Measurements from ENCODE around the gene SEC61A2.
"Not testable (repeated sequence)": the region's sequence is repeated elsewhere in the genome, so short reads cannot be mapped to it uniquely, and the experiment has no call there.

Gene SEC61A2

DNA sequence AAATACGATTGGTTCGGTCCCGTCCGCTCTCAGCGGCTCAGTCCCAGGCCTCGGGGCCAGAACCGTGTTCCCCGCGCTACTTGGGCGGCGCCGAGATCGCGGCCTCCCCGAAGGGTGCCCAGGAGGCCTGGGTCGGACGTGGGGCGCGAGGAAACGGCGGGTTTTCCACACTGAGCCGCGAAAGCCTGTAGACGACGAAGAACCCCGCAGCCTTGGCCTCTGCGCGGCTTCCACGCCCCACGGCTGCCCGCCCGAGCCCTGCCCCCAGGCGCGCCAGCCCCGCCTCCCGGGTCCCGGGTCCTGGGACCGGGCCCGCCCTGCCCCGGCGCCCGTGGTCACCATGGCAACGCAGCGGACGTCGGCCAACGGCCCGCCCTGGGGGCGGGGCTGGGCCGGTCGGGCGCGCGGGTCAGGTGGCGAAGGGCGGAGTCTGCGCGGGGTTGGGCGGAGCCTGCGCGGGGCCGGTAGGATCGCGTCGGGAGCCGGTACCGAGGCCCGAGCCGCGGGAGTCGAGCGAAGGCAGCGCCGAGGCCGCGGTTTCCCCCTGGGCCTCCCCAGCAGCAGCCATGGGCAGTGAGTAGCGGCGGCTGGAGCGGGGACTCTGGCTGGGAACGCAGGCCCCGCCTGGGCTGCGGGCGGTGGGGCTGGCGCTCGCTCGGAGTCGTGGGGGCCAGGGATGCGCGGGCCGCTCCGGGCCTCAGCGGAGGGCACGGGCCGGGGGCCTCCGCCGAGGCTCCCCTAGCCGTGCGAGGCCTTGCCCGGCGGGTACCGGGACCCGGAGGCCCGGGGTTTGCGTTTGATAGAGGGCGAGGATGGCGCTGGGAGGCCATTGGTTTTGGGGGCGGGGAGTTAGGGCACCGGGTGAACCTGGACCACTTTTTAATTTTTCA is at the start of gene SEC61A2:
SEC61A2 (plus strand) TSS at position 456 of the 890 bp plus-strand sequence; CDS start at position 567, 111 bp downstream.
- DNase-seq (ENCODE audit: low read depth), result peak; percentile 98

- DNase-seq (ENCODE audit: low read depth), result no peak
Measured at GRCh38 chr10:12081470-12081869, 48.0 kb upstream of the SEC61A2 start.

GRCh38 chr10:12081879-12082557 is 47.5 kb upstream of the SEC61A2 start:
- DNase-seq (ENCODE audit: low read depth), result no peak

- no peak for DNase-seq (ENCODE audit: low read depth)
Measured at GRCh38 chr10:12088919-12089318, 40.6 kb upstream of the SEC61A2 start.

DNA sequence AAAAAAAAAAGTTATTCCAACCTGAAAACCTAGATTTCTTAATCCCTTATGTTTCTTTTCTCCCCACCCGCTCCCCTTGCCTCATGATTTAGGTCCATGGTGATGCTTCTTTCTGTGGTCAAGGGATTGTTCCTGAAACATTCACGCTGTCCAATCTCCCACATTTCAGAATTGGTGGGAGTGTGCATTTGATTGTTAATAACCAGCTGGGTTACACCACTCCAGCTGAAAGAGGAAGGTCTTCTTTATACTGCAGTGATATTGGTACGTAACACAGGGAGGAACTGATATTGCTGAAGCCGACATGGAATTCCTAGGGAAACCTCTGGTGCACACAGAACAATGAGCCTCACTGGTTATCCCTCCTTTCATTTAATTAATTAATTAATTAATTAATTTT is 38.1 kb upstream of the SEC61A2 start:
- no peak for DNase-seq (ENCODE audit: low read depth)

GRCh38 chr10:12097361-12097760 is 32.1 kb upstream of the SEC61A2 start:
- not testable (repeated sequence) for DNase-seq (ENCODE audit: low read depth)

- DNase-seq (ENCODE audit: low read depth), result no peak
Measured at GRCh38 chr10:12097791-12098190, 31.7 kb upstream of the SEC61A2 start.

DNA sequence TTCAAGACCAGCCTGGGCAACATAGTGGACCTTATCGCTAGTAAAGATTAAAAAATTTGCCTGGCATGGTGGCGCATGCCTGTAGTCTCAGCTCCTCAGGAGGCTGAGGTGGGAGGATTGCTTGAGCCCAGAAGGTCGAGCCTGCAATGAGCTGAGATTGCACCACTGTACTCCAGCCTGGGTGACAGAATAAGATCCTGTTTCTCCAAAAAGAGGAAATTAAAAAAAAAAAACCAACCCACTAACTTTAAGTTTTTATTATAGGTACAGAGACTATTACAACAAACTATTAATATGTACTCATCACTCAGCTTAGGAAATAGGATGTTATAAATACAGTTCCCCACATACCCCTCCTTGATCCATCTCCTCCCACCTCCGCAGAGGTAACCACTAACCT is 30.5 kb upstream of the SEC61A2 start:
- DNase-seq (ENCODE audit: low read depth), result no peak

DNA sequence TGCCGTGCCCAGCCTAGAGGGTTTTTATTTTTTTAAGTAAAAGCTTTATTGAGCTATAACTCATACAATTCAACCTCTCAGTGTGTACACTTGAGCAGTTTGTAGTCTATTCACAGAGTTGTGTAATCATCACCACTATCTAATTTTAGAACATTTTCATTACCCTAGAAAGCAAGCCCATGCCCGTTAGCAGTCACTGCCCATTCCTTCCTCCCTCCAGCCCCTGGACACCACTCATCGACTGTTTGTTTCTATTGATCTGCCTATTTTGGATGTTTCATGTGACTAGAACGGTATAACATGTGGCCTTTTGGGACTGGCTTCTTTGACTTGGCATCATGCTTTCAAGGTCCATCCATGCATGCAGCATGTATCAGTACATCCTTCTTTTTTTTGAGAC is 25.7 kb upstream of the SEC61A2 start:
- DNase-seq (ENCODE audit: low read depth), result no peak

GRCh38 chr10:12107781-12108180 is 21.7 kb upstream of the SEC61A2 start:
- no peak for DNase-seq (ENCODE audit: low read depth)

- DNase-seq (ENCODE audit: low read depth), result no peak
Measured at GRCh38 chr10:12109286-12109685, 20.2 kb upstream of the SEC61A2 start.

- no peak for DNase-seq (ENCODE audit: low read depth)
Measured at GRCh38 chr10:12111528-12111927, 17.9 kb upstream of the SEC61A2 start.

DNA sequence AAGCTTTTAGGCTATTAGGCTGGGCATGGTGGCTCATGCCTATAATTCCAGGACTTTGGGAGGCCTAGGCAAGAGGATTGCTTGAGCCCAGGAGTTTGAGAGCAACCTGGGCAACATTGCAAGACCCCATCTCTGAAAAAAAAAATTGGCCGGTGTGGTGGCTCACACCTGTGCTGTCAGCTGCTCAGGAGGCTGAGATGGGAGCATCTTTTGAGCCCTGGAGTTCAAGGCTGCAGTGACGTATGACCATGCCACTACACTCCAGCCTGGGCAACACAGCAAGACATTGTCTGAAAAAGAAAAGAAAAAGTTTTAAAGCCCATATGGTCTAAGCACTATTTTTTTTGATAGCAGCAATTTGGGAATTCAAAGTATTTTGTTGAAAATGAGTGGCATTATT is 15.8 kb upstream of the SEC61A2 start:
- DNase-seq (ENCODE audit: low read depth), result no peak

DNA sequence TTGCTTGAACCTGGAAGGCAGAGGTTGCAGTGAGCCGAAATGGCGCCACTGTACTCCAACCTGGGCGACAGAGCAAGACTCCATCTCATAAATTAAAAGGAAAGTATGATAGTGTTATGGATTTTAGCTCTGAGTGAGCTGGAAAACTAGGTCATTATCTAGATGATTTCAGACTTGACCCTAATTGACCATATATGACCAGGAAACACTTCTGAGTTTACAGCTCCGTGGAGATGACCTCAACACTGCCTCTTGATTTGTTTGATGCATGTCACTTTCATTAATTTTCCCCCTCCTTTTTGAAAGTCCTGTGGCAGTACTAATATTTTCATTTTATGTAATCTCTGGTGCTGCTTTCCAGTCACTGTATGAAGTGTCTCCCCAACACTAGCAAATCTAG is 7.8 kb upstream of the SEC61A2 start:
- DNase-seq (ENCODE audit: low read depth), result no peak

DNA sequence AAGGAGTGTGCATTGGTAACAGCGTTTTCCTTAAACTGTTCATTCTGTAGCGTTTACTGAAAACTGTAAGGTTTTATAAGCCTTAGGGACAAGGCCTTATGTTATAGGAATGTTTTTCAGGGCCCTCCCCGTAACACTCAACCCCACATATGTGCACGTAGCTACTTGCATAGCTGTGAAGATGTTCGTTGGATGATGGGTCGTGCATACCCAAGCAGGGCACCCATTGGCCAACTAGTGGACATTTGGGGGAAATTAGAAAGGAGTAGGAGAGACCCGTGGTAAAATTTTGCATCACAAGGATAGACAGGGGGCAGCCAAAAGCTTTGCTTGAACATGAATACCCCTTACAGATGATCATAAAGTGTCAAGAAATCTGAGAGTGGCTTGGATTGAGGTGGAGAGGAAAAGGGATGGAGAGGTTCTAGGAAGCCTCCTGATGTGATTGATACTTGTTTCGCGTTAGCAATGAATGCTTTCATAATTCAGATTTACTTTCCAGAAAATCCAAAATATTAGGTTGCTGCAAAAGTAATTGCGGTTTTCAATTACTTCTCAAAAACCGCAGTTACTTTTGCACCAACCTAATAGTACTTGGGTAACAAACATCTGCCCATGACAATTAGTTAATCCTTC is 878 bp downstream of the SEC61A2 start:
- no peak for DNase-seq (ENCODE audit: low read depth)

DNA sequence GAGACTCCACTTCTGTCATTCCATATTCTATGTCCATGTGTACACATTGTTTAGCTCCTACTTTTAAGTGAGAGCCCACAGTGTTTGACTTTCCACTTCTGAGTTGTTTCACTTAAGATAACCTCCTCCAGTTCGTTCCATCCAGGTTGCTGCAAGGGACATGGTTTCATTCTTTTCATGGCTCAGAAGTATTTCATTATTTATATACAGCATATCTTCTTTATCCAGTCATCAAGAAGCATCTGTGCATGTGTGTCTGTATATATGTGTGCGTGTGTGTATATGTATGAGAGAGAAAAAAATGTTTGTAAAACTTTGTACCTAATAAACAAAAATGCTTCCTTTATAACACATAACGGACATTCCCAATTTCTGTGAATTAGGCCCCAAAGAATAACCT is 6.2 kb downstream of the SEC61A2 start:
- DNase-seq (ENCODE audit: low read depth), result no peak

GRCh38 chr10:12140038-12140437 is 10.6 kb downstream of the SEC61A2 start:
- DNase-seq (ENCODE audit: low read depth), result no peak

DNA sequence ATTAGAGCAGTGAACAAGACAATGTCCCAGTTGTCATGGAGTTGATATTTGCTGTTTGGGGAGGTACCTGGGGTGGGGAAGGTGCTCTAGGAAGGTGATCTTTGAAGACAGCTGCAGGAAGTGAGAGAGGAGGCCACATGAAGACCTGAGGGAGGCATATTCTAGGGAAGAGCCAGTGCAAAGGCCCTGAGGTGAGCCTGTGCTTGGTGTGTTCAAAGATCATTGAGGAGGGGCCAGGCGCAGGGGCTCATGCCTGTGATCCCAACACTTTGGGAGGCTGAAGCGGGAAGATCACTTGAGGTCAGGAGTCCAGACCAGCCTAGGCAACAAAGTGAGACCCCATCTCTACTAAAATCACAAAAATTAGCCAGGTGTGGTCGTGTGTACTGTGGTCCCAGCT is 15.1 kb downstream of the SEC61A2 start:
- DNase-seq (ENCODE audit: low read depth), result no peak

DNA sequence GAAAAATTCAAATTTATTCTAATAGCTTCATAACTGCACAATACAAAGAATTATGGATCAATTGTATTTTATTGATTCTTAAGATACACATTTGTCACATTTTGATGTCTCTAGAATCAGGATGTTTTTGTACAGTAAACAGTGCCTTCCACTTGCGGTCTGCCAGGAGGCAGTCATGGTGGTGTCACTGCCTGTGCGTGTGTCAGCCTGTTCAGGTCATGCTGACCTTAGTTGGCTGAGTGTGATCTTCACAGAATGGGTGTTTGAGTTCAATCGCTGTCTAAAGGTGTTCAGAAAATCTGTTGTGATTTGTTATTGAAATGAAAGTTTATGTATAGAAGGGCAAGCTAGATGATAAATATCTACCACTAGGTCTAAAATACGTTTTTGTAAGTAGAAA is 20.7 kb downstream of the SEC61A2 start:
- DNase-seq (ENCODE audit: low read depth), result no peak

GRCh38 chr10:12154516-12154915 is 25.0 kb downstream of the SEC61A2 start:
- DNase-seq (ENCODE audit: low read depth), result no peak

- DNase-seq (ENCODE audit: low read depth), result no peak
Measured at GRCh38 chr10:12156367-12157123, 27.1 kb downstream of the SEC61A2 start.

GRCh38 chr10:12158111-12158510 is 28.6 kb downstream of the SEC61A2 start:
- no peak for DNase-seq (ENCODE audit: low read depth)

Data from activated T-helper 1 cell treated with Interleukin-2 at 50 U/mL for 16 hours (primary cell).